Measurements from ENCODE around the gene DHRS3. TPM values are rescaled to one million over a fixed set of nuclear protein-coding genes. Genes with fewer than 3 reads are reported as not detected.

The DHRS3 gene
- total RNA-seq, 2 donors from 2014 or later = 171 to 178 TPM

DNA sequence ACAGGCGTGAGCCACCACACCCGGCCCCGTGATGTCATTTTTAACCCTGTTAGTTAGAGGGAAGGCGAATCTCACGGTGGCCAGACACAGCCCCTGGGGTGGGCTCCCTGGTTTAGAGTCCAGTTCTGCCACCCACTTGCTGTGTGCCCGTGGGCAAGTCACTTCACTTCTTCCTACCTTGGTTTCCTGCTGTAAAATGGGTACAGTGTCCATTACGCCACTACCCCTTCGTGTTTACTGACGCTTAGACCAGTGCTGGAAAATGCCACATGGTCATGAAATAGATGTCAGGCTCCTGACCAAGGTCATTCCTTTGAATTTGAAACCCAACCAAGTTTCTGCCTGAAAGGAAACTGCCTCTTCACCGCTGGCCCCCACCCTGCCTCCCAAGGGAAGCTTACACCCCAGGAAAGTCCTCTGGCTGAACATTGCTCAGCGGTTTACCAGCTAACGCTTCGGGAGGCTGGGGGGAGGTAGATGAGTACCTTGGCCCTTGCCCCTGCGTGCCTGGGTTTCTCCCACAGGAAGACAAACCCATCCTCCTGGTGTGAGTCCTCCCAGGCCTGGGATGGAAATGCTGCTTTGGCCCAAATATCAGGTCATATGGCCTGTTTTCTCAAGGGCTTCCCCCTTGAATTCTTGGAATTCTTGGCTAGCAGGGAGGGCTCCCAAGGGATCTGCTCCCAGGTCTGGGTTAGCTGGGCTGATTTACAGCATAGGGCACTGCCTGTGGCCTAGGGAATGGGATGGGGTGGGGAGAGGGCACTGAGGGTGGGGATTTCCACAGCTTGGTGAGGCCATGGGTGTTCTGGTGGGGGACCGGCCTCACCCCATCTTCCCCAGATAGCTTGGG lies 18.3 kb upstream of the DHRS3 start:
- intact Hi-C loops (cut with DNase I) = no loop called here
- Histone ChIP-seq H3K27ac (no peak overlapping the region), H3K27me3 (replicated peaks; ENCODE audit: insufficient read depth) (no peaks in the 10 kb centered on the region), H3K4me1 (replicated peaks) (no peaks in the 10 kb centered on the region), H3K4me3 (no peak overlapping the region), H3K36me3 (no peaks in the 10 kb centered on the region), H3K9me3 (no peaks in the 10 kb centered on the region)
- WGBS = 87% methylated on average over 15 of the region's 15 CpGs
- DNase-seq (ENCODE audit: low spot score) = no peak
- TF ChIP-seq POLR2AphosphoS5 (IDR thresholded peaks at IDR 0.05) = no peak
- no peak for TF ChIP-seq CTCF (IDR thresholded peaks at IDR 0.05)
- no peak for TF ChIP-seq POLR2A (IDR thresholded peaks at IDR 0.05)

GRCh38 chr1:12634696-12635202 lies 16.7 kb upstream of the DHRS3 start:
- Histone ChIP-seq H3K4me1 (replicated peaks) (no peaks in the 10 kb centered on the region), H3K27ac (no peak overlapping the region), H3K4me3 (no peak overlapping the region), H3K9me3 (no peaks in the 10 kb centered on the region), H3K36me3 (no peaks in the 10 kb centered on the region), H3K27me3 (replicated peaks; ENCODE audit: insufficient read depth) (no peaks in the 10 kb centered on the region)
- WGBS = 94% methylated on average over 18 of the region's 18 CpGs
- no peak for TF ChIP-seq POLR2AphosphoS5 (IDR thresholded peaks at IDR 0.05)
- TF ChIP-seq POLR2A (IDR thresholded peaks at IDR 0.05) = no peak
- no peak for TF ChIP-seq CTCF (IDR thresholded peaks at IDR 0.05)
- intact Hi-C loops (cut with DNase I) = no loop called here
- no peak for DNase-seq (ENCODE audit: low spot score)

GRCh38 chr1:12634156-12634555 lies 16.1 kb upstream of the DHRS3 start:
- Histone ChIP-seq H3K9me3 (no peaks in the 10 kb centered on the region), H3K27ac (no peak overlapping the region), H3K36me3 (no peaks in the 10 kb centered on the region), H3K4me3 (no peak overlapping the region), H3K4me1 (replicated peaks) (no peaks in the 10 kb centered on the region), H3K27me3 (replicated peaks; ENCODE audit: insufficient read depth) (no peaks in the 10 kb centered on the region)
- WGBS = 88% methylated on average over 8 of the region's 8 CpGs
- TF ChIP-seq POLR2AphosphoS5 (IDR thresholded peaks at IDR 0.05) (no peak), CTCF (IDR thresholded peaks at IDR 0.05) (no peak), POLR2A (IDR thresholded peaks at IDR 0.05) (no peak)
- intact Hi-C loops (cut with DNase I) = no loop called here
- no peak for DNase-seq (ENCODE audit: low spot score)

GRCh38 chr1:12631571-12631970 lies 13.6 kb upstream of the DHRS3 start:
- no peaks in the 10 kb centered on the region for H3K9me3 ChIP-seq
- no peaks in the 10 kb centered on the region for H3K4me1 ChIP-seq (replicated peaks)
- no peak overlapping the region for H3K27ac ChIP-seq
- intact Hi-C loops (cut with DNase I) = no loop called here
- DNase-seq (ENCODE audit: low spot score) = no peak
- TF ChIP-seq CTCF (IDR thresholded peaks at IDR 0.05) (no peak), POLR2A (IDR thresholded peaks at IDR 0.05) (no peak), POLR2AphosphoS5 (IDR thresholded peaks at IDR 0.05) (no peak)
- H3K4me3 ChIP-seq = no peak overlapping the region
- H3K27me3 ChIP-seq (replicated peaks; ENCODE audit: insufficient read depth) = no peaks in the 10 kb centered on the region
- 56% methylated on average over 7 of the region's 8 CpGs for WGBS
- no peaks in the 10 kb centered on the region for H3K36me3 ChIP-seq
